K562 (cell line): Measurements from ENCODE around the gene ATXN7L1.

Experiments used
- CTCF ChIP-seq, 3 experiments: IDR thresholded peaks in 2 of 3; conservative IDR thresholded peaks in 1 of 3; 2 replicates each; pipeline ENCODE4 v1.5.1; 2011 to 2012; ENCODE audit warnings: low read length in 3 of 3, mild to moderate bottlenecking in 3 of 3, control low read depth in 2 of 3, improper control_type of control experiment in 1 of 3, inconsistent platforms in 1 of 3, low read depth in 1 of 3, mixed read lengths in 1 of 3, moderate library complexity in 1 of 3; ENCODE audit not compliant: insufficient read depth in 2 of 3
- PHF21A ChIP-seq: fragments of 450-650 bp; IDR thresholded peaks from 2 replicates; pipeline ENCODE4 v1.6.1; 2017; ENCODE audit warnings: low read depth, borderline replicate concordance
- SMAD1 ChIP-seq: fragments of 150-350 bp; IDR thresholded peaks from 2 replicates; pipeline ENCODE4 v1.6.1; 2014; ENCODE audit warnings: low read length, low read depth; ENCODE audit not compliant: partially characterized antibody
- TAF1 ChIP-seq: IDR thresholded peaks from 2 replicates; pipeline ENCODE4 v1.6.1; 2011; ENCODE audit warnings: mild to moderate bottlenecking, low read length, moderate library complexity; ENCODE audit not compliant: insufficient read depth, control insufficient read depth, severe bottlenecking; ENCODE audit errors: extremely low read depth
- YY1 ChIP-seq, 3 experiments: IDR thresholded peaks; 2 replicates each; pipeline ENCODE4 v1.6.1; 2011; ENCODE audit warnings: low read length in 2 of 3, mild to moderate bottlenecking in 2 of 3, moderate library complexity in 2 of 3, borderline replicate concordance in 1 of 3, control low read depth in 1 of 3, low read depth in 1 of 3; ENCODE audit not compliant: insufficient read depth in 3 of 3, insufficient replicate concordance in 2 of 3, control insufficient read depth in 1 of 3, insufficient read length in 1 of 3; ENCODE audit errors: extremely low read depth in 1 of 3

DNA sequence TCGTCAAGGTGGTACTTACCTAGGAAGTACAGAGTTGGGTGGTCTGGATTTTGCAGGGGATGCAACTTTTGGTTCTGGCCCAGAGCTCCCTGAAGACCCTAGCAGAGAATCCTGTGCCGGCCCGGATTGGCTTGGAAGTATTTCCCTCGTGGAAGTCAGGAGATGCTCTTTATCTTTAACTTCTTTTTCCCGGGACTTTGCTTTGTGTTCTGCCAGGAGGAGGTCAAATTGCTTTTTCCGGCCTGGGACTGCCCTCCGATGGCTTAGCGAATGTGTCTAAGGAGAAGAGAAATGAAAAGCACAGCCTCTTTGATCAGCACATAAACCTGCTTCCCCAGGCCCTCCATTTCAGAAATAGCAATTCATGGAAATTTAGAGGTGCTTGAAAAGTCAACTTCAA is 238.1 kb downstream of the ATXN7L1 start:
- TF ChIP-seq TAF1 (no peak), PHF21A (no peak), SMAD1 (no peak), CTCF (IDR thresholded peaks at IDR 0.05 in 2 of 3, conservative IDR thresholded peaks at IDR 0.05 in 1 of 3; ENCODE audit: insufficient read depth in 2 of 3, low read depth in 1 of 3, low read length in 3 of 3) (no peak), YY1 (IDR thresholded peaks at IDR 0.05; ENCODE audit: borderline replicate concordance in 1 of 3, control insufficient read depth in 1 of 3, extremely low read depth in 1 of 3, insufficient read depth in 3 of 3, insufficient read length in 1 of 3, insufficient replicate concordance in 2 of 3, low read depth in 1 of 3, low read length in 2 of 3) (no peak)
